Measurements from ENCODE around the gene ABCC2. TPM values are rescaled to one million over a fixed set of nuclear protein-coding genes. Genes with fewer than 3 reads are reported as not detected.
A peak's percentile ranks its signal among the peaks of the same experiment; 100 is the strongest.

The ABCC2 gene
- total RNA-seq, 2 donors from 2014 or later: 3.0 to 3.2 TPM

DNA sequence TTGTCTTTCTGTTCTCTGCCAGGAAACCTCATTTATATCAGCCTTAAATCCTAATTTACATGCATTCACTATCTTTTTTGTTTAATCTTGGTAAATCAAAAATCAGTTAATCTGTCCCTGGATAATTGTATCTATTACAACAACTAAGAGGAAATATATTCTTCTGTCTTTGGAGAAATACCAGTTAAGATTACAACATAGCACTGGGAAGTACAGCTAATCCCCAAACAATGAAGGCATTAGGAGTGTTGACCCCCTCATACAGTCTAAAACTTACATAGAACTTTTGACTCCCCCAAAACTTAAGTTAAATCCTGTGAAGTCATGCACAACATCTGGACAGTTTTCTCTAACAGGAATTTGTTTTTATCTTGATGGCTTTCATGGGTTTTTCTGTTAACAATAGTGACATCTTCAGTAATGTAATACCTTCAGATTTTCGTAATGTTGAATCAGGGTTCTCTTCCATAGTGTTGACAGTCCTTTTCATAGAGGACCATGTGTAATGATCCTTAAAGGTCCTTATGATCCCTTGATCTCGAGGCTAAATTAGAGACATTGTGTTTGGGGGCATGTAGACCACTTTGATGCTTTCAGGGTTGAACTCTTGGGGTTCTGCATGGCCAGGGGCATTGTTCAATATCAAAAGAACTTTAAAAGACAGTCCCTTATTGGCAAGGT, 24.1 kb upstream of the ABCC2 start:
- peaks cover 24% of the 10 kb centered on the region for H3K36me3 Mint-ChIP-seq (ENCODE audit: low read depth)
- ATAC-seq: no peak
- H3K27me3 Mint-ChIP-seq: no peaks in the 10 kb centered on the region
- H3K4me3 Mint-ChIP-seq: no peak overlapping the region
- H3K9me3 ChIP-seq (ENCODE audit: control insufficient read depth, low read length, poor library complexity, severe bottlenecking): no peaks in the 10 kb centered on the region
- DNase-seq: no peak
- no peak overlapping the region for H3K27ac Mint-ChIP-seq
- no peaks in the 10 kb centered on the region for H3K4me1 Mint-ChIP-seq

DNA sequence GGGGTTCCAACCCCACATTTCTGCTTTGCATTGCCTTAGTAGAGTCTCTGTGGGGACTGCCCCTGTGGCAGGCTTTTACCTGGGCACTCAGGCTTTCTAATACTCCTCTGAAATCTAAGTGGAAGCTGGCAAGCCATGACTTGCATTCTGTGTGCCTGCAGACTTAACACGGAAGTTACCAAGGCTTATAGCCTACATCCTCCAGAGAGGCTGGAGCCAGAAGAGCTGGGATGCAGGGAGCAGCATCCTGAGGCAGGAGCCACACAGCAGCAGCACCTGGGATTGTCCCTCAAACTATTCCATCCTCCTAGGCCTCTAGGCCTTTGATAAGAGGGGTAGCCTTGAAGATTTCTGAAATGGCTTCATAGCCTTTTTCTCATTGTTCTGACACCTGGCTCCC, 22.1 kb upstream of the ABCC2 start:
- H3K9me3 ChIP-seq (ENCODE audit: control insufficient read depth, low read length, poor library complexity, severe bottlenecking): no peaks in the 10 kb centered on the region
- no peak for ATAC-seq
- H3K4me1 Mint-ChIP-seq: no peaks in the 10 kb centered on the region
- H3K27me3 Mint-ChIP-seq: no peaks in the 10 kb centered on the region
- no peak overlapping the region for H3K27ac Mint-ChIP-seq
- H3K36me3 Mint-ChIP-seq (ENCODE audit: low read depth): peaks cover 26% of the 10 kb centered on the region
- H3K4me3 Mint-ChIP-seq: no peak overlapping the region
- DNase-seq: no peak

DNA sequence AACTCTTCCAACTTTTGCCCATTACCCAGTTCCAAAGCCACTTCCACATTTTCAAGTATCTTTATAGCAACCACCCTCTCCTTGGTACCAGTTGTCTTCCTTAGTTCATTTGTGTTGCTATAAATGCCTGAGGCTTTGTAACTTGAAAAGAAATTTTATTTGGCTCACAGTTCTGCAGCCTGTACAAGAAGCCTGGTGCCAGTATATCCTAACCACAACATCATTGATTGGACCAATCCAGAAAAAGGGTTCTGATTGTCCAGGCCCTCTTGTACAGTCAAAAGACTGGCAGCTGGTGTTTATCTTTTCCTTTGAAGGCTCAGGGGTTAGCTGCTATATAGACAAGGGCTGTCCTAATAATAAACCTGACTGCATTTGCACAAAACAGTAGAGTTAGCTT, 21.1 kb upstream of the ABCC2 start:
- ATAC-seq: no peak
- no peak overlapping the region for H3K27ac Mint-ChIP-seq
- H3K4me1 Mint-ChIP-seq: no peaks in the 10 kb centered on the region
- no peaks in the 10 kb centered on the region for H3K27me3 Mint-ChIP-seq
- no peaks in the 10 kb centered on the region for H3K9me3 ChIP-seq (ENCODE audit: control insufficient read depth, low read length, poor library complexity, severe bottlenecking)
- no peak for DNase-seq
- no peak overlapping the region for H3K4me3 Mint-ChIP-seq
- H3K36me3 Mint-ChIP-seq (ENCODE audit: low read depth): peaks cover 26% of the 10 kb centered on the region

DNA sequence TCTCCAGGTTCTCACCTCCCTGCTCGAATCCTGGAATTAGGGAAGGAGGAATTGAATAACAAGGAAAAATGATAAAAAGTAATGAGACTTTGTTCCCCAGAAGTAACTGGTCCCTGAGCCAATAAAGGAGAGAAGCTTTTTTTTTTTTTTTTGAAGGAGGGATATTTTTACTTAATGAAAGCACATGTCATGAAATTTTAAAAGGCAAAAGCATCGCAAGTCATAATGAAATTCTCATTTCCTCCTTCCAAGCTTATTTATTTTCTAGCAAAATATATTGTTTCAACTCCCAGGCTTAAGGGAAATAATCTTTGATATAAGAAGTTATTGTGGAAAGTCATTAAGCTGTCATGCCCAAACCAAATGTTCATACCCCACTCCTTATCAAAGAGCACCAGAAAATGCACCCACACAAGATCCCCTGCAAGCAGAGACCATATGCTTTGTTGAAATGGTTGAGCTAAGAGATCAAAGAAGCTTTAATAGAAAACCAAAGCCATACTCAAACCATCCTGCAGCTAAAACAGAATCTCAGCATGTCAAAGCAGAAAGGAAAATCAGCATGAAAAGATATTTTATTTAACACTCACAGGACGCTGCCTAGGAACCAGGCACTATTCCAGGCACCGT, 16.7 kb upstream of the ABCC2 start:
- H3K9me3 ChIP-seq (ENCODE audit: control insufficient read depth, low read length, poor library complexity, severe bottlenecking): no peaks in the 10 kb centered on the region
- Mint-ChIP-seq H3K4me3 (no peak overlapping the region), H3K4me1 (no peaks in the 10 kb centered on the region), H3K27ac (no peak overlapping the region), H3K27me3 (no peaks in the 10 kb centered on the region), H3K36me3 (ENCODE audit: low read depth) (peaks cover 5% of the 10 kb centered on the region)
- ATAC-seq (no peak), DNase-seq (no peak)

DNA sequence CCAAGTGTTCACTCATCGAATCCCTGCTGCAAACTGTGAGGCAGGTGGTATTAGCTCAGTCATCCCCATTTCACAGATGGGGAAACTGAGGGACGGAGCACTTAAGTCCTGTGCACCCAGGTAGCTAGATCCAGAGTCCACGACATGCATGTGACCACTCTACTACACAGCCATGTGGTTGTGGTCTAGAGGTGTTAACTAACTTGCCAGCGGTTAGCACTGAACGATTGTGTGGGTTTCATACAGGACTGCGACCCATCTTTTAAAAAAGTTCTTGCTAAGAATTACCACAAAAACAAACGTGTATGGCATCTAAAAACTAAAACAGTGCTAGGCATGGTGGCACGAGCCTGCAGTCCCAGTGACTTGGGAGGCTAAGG, 16.1 kb upstream of the ABCC2 start:
- H3K36me3 Mint-ChIP-seq (ENCODE audit: low read depth): peaks cover 3% of the 10 kb centered on the region
- H3K27ac Mint-ChIP-seq: no peak overlapping the region
- H3K9me3 ChIP-seq (ENCODE audit: control insufficient read depth, low read length, poor library complexity, severe bottlenecking): no peaks in the 10 kb centered on the region
- no peaks in the 10 kb centered on the region for H3K27me3 Mint-ChIP-seq
- ATAC-seq (no peak), DNase-seq (no peak)
- no peak overlapping the region for H3K4me3 Mint-ChIP-seq
- no peaks in the 10 kb centered on the region for H3K4me1 Mint-ChIP-seq

DNA sequence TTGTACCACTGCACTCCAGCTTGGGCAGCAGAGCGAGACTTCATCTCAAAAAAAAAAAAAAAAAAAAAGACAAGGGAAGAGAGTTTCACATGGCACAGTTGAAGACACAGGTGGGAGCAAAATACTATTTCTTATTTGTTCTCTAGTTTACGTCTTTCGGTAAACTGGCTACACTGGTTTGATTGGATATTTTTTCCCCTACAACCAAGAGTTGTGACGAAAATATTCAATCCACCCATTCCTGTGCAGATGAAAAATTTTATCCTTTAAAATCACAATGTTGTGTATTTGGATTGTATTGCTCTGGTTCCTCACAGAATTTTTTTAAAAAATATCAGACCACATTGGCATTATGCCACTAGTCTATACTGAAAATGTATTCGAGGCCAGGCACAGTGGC, 14.5 kb upstream of the ABCC2 start:
- no peaks in the 10 kb centered on the region for H3K9me3 ChIP-seq (ENCODE audit: control insufficient read depth, low read length, poor library complexity, severe bottlenecking)
- DNase-seq (no peak), ATAC-seq (no peak)
- H3K4me1 Mint-ChIP-seq: no peaks in the 10 kb centered on the region
- no peak overlapping the region for H3K4me3 Mint-ChIP-seq
- no peaks in the 10 kb centered on the region for H3K27me3 Mint-ChIP-seq
- H3K27ac Mint-ChIP-seq: no peak overlapping the region
- H3K36me3 Mint-ChIP-seq (ENCODE audit: low read depth): peaks cover 2% of the 10 kb centered on the region

DNA sequence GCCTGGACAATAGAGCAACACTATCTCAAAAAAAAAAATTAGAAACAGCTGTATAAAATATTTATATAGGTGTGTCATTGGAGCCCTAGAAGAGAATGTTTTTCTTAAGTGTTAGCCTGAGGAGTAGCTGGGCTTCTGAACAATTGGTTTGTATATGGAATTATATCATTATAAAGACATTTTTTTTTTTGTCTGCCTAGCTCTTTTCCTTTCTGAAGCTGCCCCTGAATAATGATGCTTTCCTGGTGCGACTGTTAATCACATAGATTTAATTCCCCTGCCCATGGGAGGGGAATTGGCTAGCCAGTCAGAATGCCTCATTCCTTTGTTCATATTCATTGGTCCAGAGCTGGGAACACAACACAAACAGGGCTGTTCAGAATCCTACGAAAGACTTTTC, 13.9 kb upstream of the ABCC2 start:
- no peak overlapping the region for H3K27ac Mint-ChIP-seq
- no peak for DNase-seq
- H3K4me3 Mint-ChIP-seq: no peak overlapping the region
- ATAC-seq: no peak
- H3K36me3 Mint-ChIP-seq (ENCODE audit: low read depth): no peaks in the 10 kb centered on the region
- H3K27me3 Mint-ChIP-seq: no peaks in the 10 kb centered on the region
- H3K4me1 Mint-ChIP-seq: no peaks in the 10 kb centered on the region
- H3K9me3 ChIP-seq (ENCODE audit: control insufficient read depth, low read length, poor library complexity, severe bottlenecking): no peaks in the 10 kb centered on the region

DNA sequence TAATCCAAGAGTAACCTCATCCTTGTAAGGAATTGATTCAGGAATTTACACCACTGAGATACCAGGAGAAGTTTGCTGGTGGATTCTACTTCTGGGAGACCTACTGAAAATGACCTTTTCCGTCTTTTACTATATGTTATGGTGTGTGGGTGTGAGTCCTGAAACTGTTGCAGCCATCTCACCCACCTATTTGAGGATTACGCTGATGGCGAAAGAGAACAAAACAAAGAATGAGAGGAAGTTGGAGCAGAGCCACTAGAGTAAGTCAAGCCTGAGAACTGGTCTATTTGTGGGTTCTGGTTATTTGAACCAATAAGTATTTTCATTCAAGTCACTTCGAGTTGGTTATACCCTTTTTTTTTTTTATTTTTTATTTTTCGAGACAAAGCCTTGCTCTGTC, 12.7 kb upstream of the ABCC2 start:
- ATAC-seq (no peak), DNase-seq (no peak)
- no peaks in the 10 kb centered on the region for H3K36me3 Mint-ChIP-seq (ENCODE audit: low read depth)
- no peak overlapping the region for H3K27ac Mint-ChIP-seq
- no peaks in the 10 kb centered on the region for H3K4me1 Mint-ChIP-seq
- no peak overlapping the region for H3K4me3 Mint-ChIP-seq
- H3K9me3 ChIP-seq (ENCODE audit: control insufficient read depth, low read length, poor library complexity, severe bottlenecking): no peaks in the 10 kb centered on the region
- no peaks in the 10 kb centered on the region for H3K27me3 Mint-ChIP-seq

DNA sequence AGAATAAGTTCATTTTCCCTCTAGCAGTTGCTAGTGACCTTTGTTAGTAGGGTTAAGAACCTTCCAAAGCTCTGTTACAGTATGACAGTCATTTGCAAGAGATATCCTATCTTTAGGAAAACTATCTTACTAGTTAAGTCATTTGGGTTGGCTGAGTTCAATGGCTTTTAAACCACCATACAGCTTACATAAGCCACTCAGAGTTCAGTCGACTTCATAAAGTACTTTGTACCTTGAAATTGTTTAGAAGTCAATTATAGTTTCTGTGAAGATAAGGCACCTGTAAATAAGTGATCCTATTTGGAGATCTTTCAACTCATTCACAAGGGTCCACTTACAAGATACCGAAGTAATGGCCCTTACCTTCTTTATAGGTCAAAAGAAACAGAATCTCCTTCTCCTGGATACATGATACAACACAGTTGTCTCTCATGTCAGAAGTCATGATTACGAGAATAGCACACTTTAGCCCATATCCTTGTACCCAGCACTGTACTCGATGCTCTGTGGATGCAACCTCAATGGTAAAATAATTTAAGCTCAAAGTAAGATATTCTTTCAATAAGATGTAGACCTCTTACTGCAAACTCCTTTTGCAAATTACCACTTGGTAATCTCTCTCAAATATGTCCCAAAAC, 11.9 kb upstream of the ABCC2 start:
- Mint-ChIP-seq H3K4me1 (no peaks in the 10 kb centered on the region), H3K27me3 (no peaks in the 10 kb centered on the region), H3K36me3 (ENCODE audit: low read depth) (no peaks in the 10 kb centered on the region), H3K27ac (no peak overlapping the region), H3K4me3 (no peak overlapping the region)
- DNase-seq (no peak), ATAC-seq (no peak)
- H3K9me3 ChIP-seq (ENCODE audit: control insufficient read depth, low read length, poor library complexity, severe bottlenecking): no peaks in the 10 kb centered on the region

DNA sequence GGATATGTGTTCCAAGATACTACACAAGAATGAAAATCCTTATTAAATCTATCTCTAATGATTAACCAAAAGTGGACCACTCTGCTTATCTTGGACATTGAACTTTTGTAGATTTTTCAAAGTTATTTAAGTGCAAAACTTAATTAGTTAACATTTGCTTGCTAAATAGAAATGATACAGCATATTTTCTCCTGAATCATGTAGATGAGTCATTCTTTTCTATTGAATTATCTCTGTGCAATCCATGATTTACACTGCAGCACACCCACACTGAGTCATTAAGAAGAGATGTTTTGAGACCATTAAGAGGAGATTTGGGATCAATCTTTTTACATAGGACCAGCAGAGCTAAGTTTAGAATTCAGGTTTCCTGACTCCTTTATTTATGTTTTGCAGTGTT, 6.6 kb upstream of the ABCC2 start:
- Mint-ChIP-seq H3K4me3 (no peak overlapping the region), H3K27ac (no peak overlapping the region), H3K4me1 (no peaks in the 10 kb centered on the region), H3K27me3 (no peaks in the 10 kb centered on the region), H3K36me3 (ENCODE audit: low read depth) (no peaks in the 10 kb centered on the region)
- no peak for ATAC-seq
- H3K9me3 ChIP-seq (ENCODE audit: control insufficient read depth, low read length, poor library complexity, severe bottlenecking): no peaks in the 10 kb centered on the region
- no peak for DNase-seq

DNA sequence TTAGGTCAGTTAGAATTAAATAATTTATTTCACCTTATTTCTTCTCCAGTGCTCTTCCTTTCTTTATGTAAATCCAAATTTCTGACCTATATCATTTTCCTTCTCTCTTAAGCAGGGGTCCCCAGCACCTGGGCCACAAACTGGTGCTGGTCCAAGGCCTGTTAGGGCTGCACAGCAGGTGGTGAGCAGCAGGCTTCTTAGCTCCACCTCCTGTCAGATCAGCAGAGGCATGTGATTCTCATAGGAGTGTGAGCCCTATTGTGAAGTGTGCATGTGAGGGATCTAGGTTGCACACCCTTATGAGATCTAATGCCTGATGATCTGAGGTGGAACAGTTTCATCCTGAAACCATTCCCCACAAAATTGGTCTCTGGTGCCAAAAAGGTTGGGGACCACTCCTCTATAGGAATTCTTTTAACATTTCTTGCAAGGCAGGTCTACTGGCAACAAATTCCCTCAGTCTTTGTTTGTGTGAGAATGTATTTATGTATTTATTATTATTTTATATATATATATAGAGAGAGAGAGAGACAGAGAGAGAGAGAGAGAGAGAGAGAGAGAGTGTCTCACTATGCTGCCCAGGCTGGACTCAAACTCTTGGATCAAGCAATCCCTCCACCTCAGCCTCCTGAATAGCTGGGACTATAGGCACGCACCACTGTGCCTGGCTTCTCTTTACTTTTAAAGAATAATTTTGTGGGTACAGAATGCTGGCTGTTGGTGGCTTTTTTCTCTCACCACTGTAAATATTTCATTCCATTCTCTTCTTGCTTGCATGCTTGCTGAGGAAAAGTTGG, 4.3 kb upstream of the ABCC2 start:
- no peak for DNase-seq
- no peaks in the 10 kb centered on the region for H3K9me3 ChIP-seq (ENCODE audit: control insufficient read depth, low read length, poor library complexity, severe bottlenecking)
- no peaks in the 10 kb centered on the region for H3K4me1 Mint-ChIP-seq
- H3K27me3 Mint-ChIP-seq: no peaks in the 10 kb centered on the region
- H3K27ac Mint-ChIP-seq: peak overlapping the region; percentile 39
- no peak for ATAC-seq
- H3K36me3 Mint-ChIP-seq (ENCODE audit: low read depth): peaks cover 4% of the 10 kb centered on the region
- H3K4me3 Mint-ChIP-seq: no peak overlapping the region

DNA sequence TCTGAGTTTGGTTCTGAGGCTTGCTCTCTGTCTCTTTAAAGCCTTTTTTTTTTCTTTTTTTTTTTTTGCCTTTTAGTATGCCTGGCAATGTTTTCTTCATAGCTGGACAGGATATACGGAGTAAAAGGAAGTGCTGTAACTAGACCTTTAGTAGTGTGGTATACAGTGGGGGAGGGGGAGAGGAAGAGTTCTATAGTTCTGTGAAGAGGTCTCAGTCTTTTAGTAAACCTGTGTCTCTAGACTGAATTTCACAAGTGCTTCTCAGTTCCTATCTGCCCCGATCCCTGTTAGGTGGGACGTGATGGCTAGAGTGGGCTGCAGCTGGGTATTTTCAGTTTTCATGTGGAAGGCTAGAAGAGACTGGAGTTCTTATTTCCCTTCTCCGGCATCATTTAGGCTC, 3.1 kb upstream of the ABCC2 start:
- no peaks in the 10 kb centered on the region for H3K4me1 Mint-ChIP-seq
- peaks cover 6% of the 10 kb centered on the region for H3K36me3 Mint-ChIP-seq (ENCODE audit: low read depth)
- ATAC-seq (no peak), DNase-seq (no peak)
- H3K9me3 ChIP-seq (ENCODE audit: control insufficient read depth, low read length, poor library complexity, severe bottlenecking): no peaks in the 10 kb centered on the region
- no peak overlapping the region for H3K4me3 Mint-ChIP-seq
- H3K27ac Mint-ChIP-seq: no peak overlapping the region
- no peaks in the 10 kb centered on the region for H3K27me3 Mint-ChIP-seq

DNA sequence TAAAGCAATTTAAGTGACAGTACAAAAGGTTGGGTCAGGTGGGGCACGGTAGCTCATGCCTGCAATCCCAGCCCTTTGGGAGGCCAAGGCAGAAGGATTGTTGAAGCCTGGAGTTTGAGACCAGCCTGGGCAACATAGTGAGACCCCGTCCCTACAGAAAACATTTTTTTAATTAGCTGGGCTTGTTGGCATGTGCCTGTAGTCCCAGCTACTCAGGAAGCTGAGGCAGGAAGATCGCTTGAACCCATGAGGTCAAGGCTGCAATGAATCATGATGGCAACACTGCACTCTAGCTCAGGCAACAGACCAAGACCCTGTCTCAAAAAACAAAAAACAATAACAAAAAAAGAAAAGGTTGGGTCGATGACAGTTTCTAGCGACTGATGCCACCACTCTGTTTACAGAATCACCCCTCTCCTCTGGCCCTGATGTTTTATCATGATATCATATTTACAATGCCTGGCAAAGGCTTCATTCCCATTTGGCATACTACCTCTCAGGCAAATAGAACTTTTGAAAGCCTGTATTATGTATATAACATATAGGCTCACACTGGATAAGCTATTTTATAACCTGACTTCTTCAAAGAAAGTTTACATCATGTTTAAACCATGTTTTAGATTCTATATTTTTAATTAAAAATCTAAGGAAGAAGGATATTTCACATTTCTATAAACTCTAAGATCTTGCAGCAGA, 558 bp upstream of the ABCC2 start:
- H3K4me3 Mint-ChIP-seq: no peak overlapping the region
- H3K27ac Mint-ChIP-seq: no peak overlapping the region
- H3K27me3 Mint-ChIP-seq: no peaks in the 10 kb centered on the region
- H3K4me1 Mint-ChIP-seq: no peaks in the 10 kb centered on the region
- peaks cover 6% of the 10 kb centered on the region for H3K36me3 Mint-ChIP-seq (ENCODE audit: low read depth)
- DNase-seq: no peak
- H3K9me3 ChIP-seq (ENCODE audit: control insufficient read depth, low read length, poor library complexity, severe bottlenecking): no peaks in the 10 kb centered on the region
- no peak for ATAC-seq
